Epithelial cell of prostate (primary cell): ENCODE measurements around the gene CCDC86.

ENCODE experiments used
- DNase-seq: peaks from one replicate; pipeline ENCODE4 v3.0.0-alpha.2; 2011; ENCODE audit warnings: low read depth, low spot score
- H3K27ac ChIP-seq: fragments of 450-650 bp; 2 replicates; pipeline ENCODE4 v1.5.1; 2017; ENCODE audit warnings: mild to moderate bottlenecking

CCDC86 gene

GRCh38 chr11:60851327-60852104 is 9.6 kb downstream of the CCDC86 start:
- DNase-seq = no peak
- H3K27ac ChIP-seq = no peak overlapping the region

- no peak overlapping the region for H3K27ac ChIP-seq
- no peak for DNase-seq
Measured at GRCh38 chr11:60852117-60852981, 10.4 kb downstream of the CCDC86 start.

- no peak overlapping the region for H3K27ac ChIP-seq
- DNase-seq = no peak
Measured at GRCh38 chr11:60852982-60853950, 11.4 kb downstream of the CCDC86 start.

GRCh38 chr11:60854140-60854846 is 12.4 kb downstream of the CCDC86 start:
- no peak overlapping the region for H3K27ac ChIP-seq
- no peak for DNase-seq

GRCh38 chr11:60854847-60855725 is 13.2 kb downstream of the CCDC86 start:
- H3K27ac ChIP-seq = no peak overlapping the region
- no peak for DNase-seq

- no peak for DNase-seq
Measured at GRCh38 chr11:60855726-60856633, 14.1 kb downstream of the CCDC86 start, which contains the start of gene PTGDR2. Gene PTGDR2 (minus strand): TSS chr11:60855950. CDS start chr11:60853722, 2,228 bp downstream.

GRCh38 chr11:60857378-60858232 is 15.7 kb downstream of the CCDC86 start:
- no peak for DNase-seq
- no peak overlapping the region for H3K27ac ChIP-seq

More at GRCh38 chr11:60855726-60856633, 14.1 kb downstream of the CCDC86 start, which contains the start of gene PTGDR2:
- H3K27ac ChIP-seq = no peak within 1 kb of the TSS

- H3K27ac ChIP-seq = no peak overlapping the region
- DNase-seq = no peak
Measured at GRCh38 chr11:60858236-60858635, 16.3 kb downstream of the CCDC86 start.

GRCh38 chr11:60858731-60859464 is 17.0 kb downstream of the CCDC86 start:
- H3K27ac ChIP-seq = no peak overlapping the region
- DNase-seq = no peak

- H3K27ac ChIP-seq = no peak overlapping the region
- no peak for DNase-seq
Measured at GRCh38 chr11:60859616-60860250, 17.8 kb downstream of the CCDC86 start.

- DNase-seq = no peak
- no peak overlapping the region for H3K27ac ChIP-seq
Measured at GRCh38 chr11:60860943-60861342, 19.0 kb downstream of the CCDC86 start.

- no peak overlapping the region for H3K27ac ChIP-seq
- no peak for DNase-seq
Measured at GRCh38 chr11:60862171-60862570, 20.3 kb downstream of the CCDC86 start.

- no peak overlapping the region for H3K27ac ChIP-seq
- no peak for DNase-seq
Measured at GRCh38 chr11:60863550-60864521, 21.9 kb downstream of the CCDC86 start.

GRCh38 chr11:60864856-60865513 is 23.1 kb downstream of the CCDC86 start:
- no peak for DNase-seq
- H3K27ac ChIP-seq = no peak overlapping the region
